ENCODE results near the gene KRABD2.

Gene KRABD2

GRCh38 chr17:8353736-8354135 is 22.8 kb downstream of the KRABD2 start:
- Histone ChIP-seq H3K27ac (ENCODE audit: low read length) (no peak overlapping the region), H3K27me3 (ENCODE audit: control insufficient read depth, insufficient read depth, low read length) (no peaks in the 10 kb centered on the region), H3K4me1 (ENCODE audit: control insufficient read depth, insufficient read depth, low read length) (no peaks in the 10 kb centered on the region), H3K4me3 (ENCODE audit: low read depth in 2 of 2, low read length in 2 of 2) (no peak overlapping the region), H3K9me3 (ENCODE audit: control insufficient read depth, insufficient read depth, low read depth, low read length) (no peaks in the 10 kb centered on the region), H3K36me3 (ENCODE audit: control insufficient read depth, insufficient read depth, low read length) (no peaks in the 10 kb centered on the region)
- no TSS peak for BruUV-seq (replicated peaks)
- ChIA-PET CTCF (no interaction called here), POLR2A (no interaction called here)
- ATAC-seq (no peak), DNase-seq (ENCODE audit: low read depth, low spot score) (no peak)
- intact Hi-C loops (cut with micrococcal nuclease; ENCODE audit: unreplicated experiment) (no loop called here), in situ Hi-C loops (cut with HindIII; ENCODE audit: low pct_unique_long_range_greater_than_20kb, low sequenced_read_pairs) (no loop called here)
- no peak for TF ChIP-seq SIN3A (IDR thresholded peaks at IDR 0.05; ENCODE audit: borderline replicate concordance, insufficient read depth, low read depth, low read length)
- no peak for TF ChIP-seq POLR2AphosphoS5 (IDR thresholded peaks at IDR 0.05; ENCODE audit: low read depth, low read length)
- TF ChIP-seq REST (IDR thresholded peaks at IDR 0.05; ENCODE audit: insufficient read depth in 1 of 2, low read depth in 2 of 2, low read length in 1 of 2), result no peak
- no peak for TF ChIP-seq TCF7L2 (IDR thresholded peaks at IDR 0.05; ENCODE audit: low read depth, low read length)
- no peak for TF ChIP-seq CTCF (IDR thresholded peaks at IDR 0.05)

GRCh38 chr17:8350339-8350738 is 26.2 kb downstream of the KRABD2 start:
- POLR2A ChIA-PET, result interaction anchor here (0.6 kb wide), 1 partner anchor 18 kb away, joined by 6 read pairs; no protein-coding TSS in a partner anchor

More at GRCh38 chr17:8350339-8350738, 26.2 kb downstream of the KRABD2 start:
- TF ChIP-seq SIN3A (IDR thresholded peaks at IDR 0.05; ENCODE audit: borderline replicate concordance, insufficient read depth, low read depth, low read length) (no peak), REST (IDR thresholded peaks at IDR 0.05; ENCODE audit: insufficient read depth in 1 of 2, low read depth in 2 of 2, low read length in 1 of 2) (no peak), TCF7L2 (IDR thresholded peaks at IDR 0.05; ENCODE audit: low read depth, low read length) (no peak), POLR2AphosphoS5 (IDR thresholded peaks at IDR 0.05; ENCODE audit: low read depth, low read length) (no peak), CTCF (IDR thresholded peaks at IDR 0.05) (no peak)
- CTCF ChIA-PET, result no interaction called here
- in situ Hi-C loops (cut with HindIII; ENCODE audit: low pct_unique_long_range_greater_than_20kb, low sequenced_read_pairs) (no loop called here), intact Hi-C loops (cut with micrococcal nuclease; ENCODE audit: unreplicated experiment) (no loop called here)
- Histone ChIP-seq H3K4me3 (ENCODE audit: low read depth in 2 of 2, low read length in 2 of 2) (no peak overlapping the region), H3K9me3 (ENCODE audit: control insufficient read depth, insufficient read depth, low read depth, low read length) (no peaks in the 10 kb centered on the region), H3K27me3 (ENCODE audit: control insufficient read depth, insufficient read depth, low read length) (no peaks in the 10 kb centered on the region), H3K36me3 (ENCODE audit: control insufficient read depth, insufficient read depth, low read length) (no peaks in the 10 kb centered on the region), H3K4me1 (ENCODE audit: control insufficient read depth, insufficient read depth, low read length) (no peaks in the 10 kb centered on the region), H3K27ac (ENCODE audit: low read length) (no peak overlapping the region)
- DNase-seq (ENCODE audit: low read depth, low spot score), result no peak
- ATAC-seq, result no peak
- BruUV-seq (replicated peaks), result no TSS peak
